GM12878 (cell line): ENCODE results near the gene CEP295NL. TPM values are rescaled to one million over a fixed set of nuclear protein-coding genes. Genes with fewer than 3 reads are reported as not detected.

Source experiments
- ATAC-seq: fragments of 200-7000 bp; cut with Tn5 transposase; 3 replicates; pipeline ENCODE4 v1.9.1; 2020; ENCODE audit warnings: mild to moderate bottlenecking, moderate library complexity
- BruUV-seq: library from RNA; stranded (reverse); fragments of 400-500 nt; replicated peaks from 2 replicates; lab custom pipeline; 2021; lab: Mats Ljungman, UMichigan
- CTCF ChIA-PET: fragments of 300-600 bp; sonication (Branson Sonifier 250); formaldehyde crosslinking; extraction: SDS; loops from one replicate; lab custom pipeline; 2021; ENCODE audit warnings: inconsistent platforms; lab: Yijun Ruan, JAX
- POLR2A ChIA-PET: fragments of 350-600 bp; formaldehyde crosslinking; extraction: SDS; loops from one replicate; lab custom pipeline; 2021; ENCODE audit warnings: inconsistent platforms; lab: Charles Lee
- RAD21 ChIA-PET: fragments of 300-600 bp; sonication (Branson Sonifier 250); formaldehyde crosslinking; loops from one replicate; lab custom pipeline; 2023; ENCODE audit warnings: antibody characterized with exemption; ENCODE audit not compliant: unreplicated experiment; lab: Charles Lee
- SMC1A ChIA-PET: fragments of 300-600 bp; sonication (Branson Sonifier 250); formaldehyde crosslinking; loops from one replicate; lab custom pipeline; 2023; ENCODE audit not compliant: unreplicated experiment, uncharacterized antibody; lab: Charles Lee
- DNase-seq: peaks from one replicate; pipeline ENCODE4 v3.0.0-alpha.2; 2011; ENCODE audit warnings: low read depth, low spot score
- FAIRE-seq: peaks from 3 replicates; lab custom pipeline; 2011; peaks lifted over from hg19 to GRCh38; lab: Jason Lieb, UNC
- H2AFZ ChIP-seq: 2 replicates; pipeline ENCODE4 v1.6.0; 2011; ENCODE audit warnings: low read depth, low read length, control low read depth; ENCODE audit not compliant: control insufficient read depth
- H3K27ac ChIP-seq: 2 replicates; pipeline ENCODE4 v1.5.1; 2011; ENCODE audit warnings: control low read depth; ENCODE audit not compliant: control insufficient read depth, insufficient read depth
- H3K27me3 ChIP-seq, 2 experiments: replicated peaks in 1 of 2; 2 replicates each; pipeline versions ENCODE4 v1.6.0 to v1.6.1; 2011; ENCODE audit warnings: low read length in 1 of 2; ENCODE audit not compliant: control insufficient read depth in 2 of 2, insufficient read depth in 2 of 2
- H3K36me3 ChIP-seq, 2 experiments: 2 replicates each; pipeline ENCODE4 v1.5.1; 2011; ENCODE audit warnings: low read length in 1 of 2; ENCODE audit not compliant: control insufficient read depth in 2 of 2, insufficient read depth in 2 of 2
- H3K4me1 ChIP-seq: 2 replicates; pipeline ENCODE4 v1.6.1; 2011; ENCODE audit warnings: mild to moderate bottlenecking, low read length, moderate library complexity, mixed read lengths; ENCODE audit not compliant: control insufficient read depth, insufficient read depth
- H3K4me2 ChIP-seq: 2 replicates; pipeline ENCODE4 v1.6.0; 2011; ENCODE audit warnings: control low read depth; ENCODE audit not compliant: control insufficient read depth, insufficient read depth
- H3K4me3 ChIP-seq: fragments of 200-600 bp; sonication (generic); 2 replicates; pipeline ENCODE4 v1.5.1; 2016
- H3K79me2 ChIP-seq: 2 replicates; pipeline ENCODE4 v1.6.0; 2011; ENCODE audit warnings: low read length; ENCODE audit not compliant: control insufficient read depth, insufficient read depth
- H3K9ac ChIP-seq: 2 replicates; pipeline ENCODE4 v1.8.0; 2011; ENCODE audit warnings: low read length, control low read depth, mixed read lengths; ENCODE audit not compliant: control insufficient read depth, insufficient read depth
- H3K9me3 ChIP-seq: replicated peaks from 3 replicates; pipeline ENCODE4 v1.5.1; 2011; ENCODE audit warnings: mild to moderate bottlenecking, low read length; ENCODE audit not compliant: control insufficient read depth, insufficient read depth
- H4K20me1 ChIP-seq: 2 replicates; pipeline ENCODE4 v1.6.0; 2011; ENCODE audit not compliant: control insufficient read depth, insufficient read depth
- BCL11A ChIP-seq: IDR thresholded peaks from 2 replicates; pipeline ENCODE4 v1.6.1; 2011; ENCODE audit warnings: low read depth, low read length
- BCL3 ChIP-seq: IDR thresholded peaks from 2 replicates; pipeline ENCODE4 v1.6.1; 2011; ENCODE audit warnings: borderline replicate concordance, low read depth, mild to moderate bottlenecking, moderate library complexity, low read length; ENCODE audit not compliant: insufficient read depth, poor library complexity, severe bottlenecking
- HSF1 ChIP-seq: fragments of 150-350 bp; IDR thresholded peaks from 2 replicates; pipeline ENCODE4 v1.6.1; 2014; ENCODE audit warnings: mild to moderate bottlenecking, low read depth, low read length
- JUND ChIP-seq: IDR thresholded peaks from 2 replicates; pipeline ENCODE4 v1.6.1; 2012; ENCODE audit warnings: low read depth, mild to moderate bottlenecking, low read length, improper control_type of control experiment, moderate library complexity
- NR2F1 ChIP-seq: fragments of 450-650 bp; conservative IDR thresholded peaks from 2 replicates; pipeline ENCODE4 v1.6.1; 2017; ENCODE audit warnings: mild to moderate bottlenecking
- RAD21 ChIP-seq: IDR thresholded peaks from 2 replicates; pipeline ENCODE4 v1.6.1; 2011; ENCODE audit warnings: mild to moderate bottlenecking, low read depth, low read length, moderate library complexity; ENCODE audit not compliant: insufficient read depth
- REST ChIP-seq: IDR thresholded peaks from 2 replicates; pipeline ENCODE4 v1.6.1; 2012; ENCODE audit warnings: mild to moderate bottlenecking, low read depth, low read length
- SP1 ChIP-seq: IDR thresholded peaks from one replicate; pipeline ENCODE4 v1.6.1; 2011; ENCODE audit warnings: low read depth, low read length
- STAT3 ChIP-seq: IDR thresholded peaks from 2 replicates; pipeline ENCODE4 v1.6.1; 2011; ENCODE audit warnings: low read depth, low read length, improper control_type of control experiment
- TCF12 ChIP-seq: IDR thresholded peaks from 2 replicates; pipeline ENCODE4 v1.6.1; 2011; ENCODE audit warnings: low read depth, mild to moderate bottlenecking, low read length
- ZNF217 ChIP-seq: fragments of 450-650 bp; IDR thresholded peaks from 2 replicates; pipeline ENCODE4 v1.6.1; 2017; ENCODE audit warnings: antibody characterized with exemption, mild to moderate bottlenecking
- ZNF24 ChIP-seq: fragments of 450-650 bp; IDR thresholded peaks from 2 replicates; pipeline ENCODE4 v1.6.1; 2017; ENCODE audit warnings: antibody characterized with exemption, mild to moderate bottlenecking
- ZNF687 ChIP-seq: fragments of 450-650 bp; IDR thresholded peaks from 2 replicates; pipeline ENCODE4 v1.6.1; 2017; ENCODE audit warnings: mild to moderate bottlenecking, moderate library complexity
- WGBS: methylation state at CpG from one replicate; pipeline ENCODE4 v1.1.6; 2016; ENCODE audit warnings: low lambda C conversion rate; ENCODE audit not compliant: insufficient replicate concordance, insufficient coverage; ENCODE audit errors: missing lambda C conversion rate; 5-methylcytosine and 5-hydroxymethylcytosine counted together
- in situ Hi-C: fragments of 300-500 bp; cut with MboI; formaldehyde crosslinking; loops from 9 replicates; pipeline ENCODE4 v1.14.3; 2018; ENCODE audit warnings: mixed read lengths
- intact Hi-C: fragments of 100-400 bp; cut with micrococcal nuclease; formaldehyde crosslinking; loops from one replicate; pipeline ENCODE4 v1.14.2; 2022; ENCODE audit not compliant: unreplicated experiment
- polyA plus RNA-seq, 11 experiments: library from polyadenylated mRNA; depleted of rRNA in 4 of 11; unstranded in 6 of 11; stranded (reverse) in 5 of 11; fragments of >200 nt; fragmentation: Nextera tagmentation in 4 of 11; fragmentation: Illumina TruSeq in 1 of 11; extraction: Ambion mirVana in 4 of 11; extraction: Trizol in 1 of 11; gene quantifications; 1 replicate in 1 of 11; 2 replicates in 10 of 11; pipeline versions ENCODE4 v1.2.1 to v1.2.3, GENCODE V29; 2011 to 2016; ENCODE audit warnings: inconsistent platforms in 2 of 11, missing spikeins in 2 of 11, low read depth in 1 of 11
- total RNA-seq, 4 experiments: library from RNA; depleted of rRNA in 3 of 4; stranded (reverse); fragments of >200 nt in 3 of 4; fragmentation: Illumina TruSeq in 1 of 4; extraction: Trizol in 1 of 4; gene quantifications; 2 replicates each; pipeline versions ENCODE4 v1.2.1 to v1.2.3, GENCODE V29; 2013 to 2021

The CEP295NL gene
- total and polyA plus RNA-seq, 10 of the 15 experiments (the other 5 are each of a cell fraction or from before 2014, with no cell fraction given) = not detected

- no peaks in the 10 kb centered on the region for H4K20me1 ChIP-seq
- no peak overlapping the region for H3K27ac ChIP-seq
- no TSS peak for BruUV-seq
- TF ChIP-seq HSF1 (no peak), BCL3 (no peak), SP1 (no peak), ZNF687 (no peak), JUND (no peak), RAD21 (no peak), REST (no peak), TCF12 (no peak), ZNF24 (no peak), BCL11A (no peak), ZNF217 (no peak), STAT3 (no peak), NR2F1 (no peak)
- TF ChIP-seq, all 136 proteins: peak for 0
- ATAC-seq = no peak
- FAIRE-seq = no peak
- Histone ChIP-seq H3K4me2 (no peak overlapping the region), H3K9me3 (no peaks in the 10 kb centered on the region), H3K4me1 (no peaks in the 10 kb centered on the region), H3K79me2 (no peaks in the 10 kb centered on the region), H2AFZ (no peak overlapping the region), H3K9ac (no peak overlapping the region), H3K27me3 (peaks cover 0 to 2% of the 10 kb centered on the region in 2 experiments; a peak in 1 of 4 replicates), H3K36me3 (no peaks in the 10 kb centered on the region), H3K4me3 (no peak overlapping the region)
- 13% methylated on average over 7 of the region's 7 CpGs for WGBS
- intact Hi-C loops (no loop called here), in situ Hi-C loops (no loop called here)
- ChIA-PET RAD21 (no interaction called here), POLR2A (interaction anchor here (0.7 kb wide), 2 partner anchors 34 to 174 kb away, joined by 3 to 4 read pairs; no protein-coding TSS in a partner anchor), SMC1A (no interaction called here), CTCF (interaction anchor here (0.6 to 0.9 kb wide), 2 partner anchors 10 to 96 kb away, joined by 3 to 4 read pairs; no protein-coding TSS in a partner anchor)
- DNase-seq = no peak
Measured at GRCh38 chr17:78876094-78876597, 26.9 kb downstream of the CEP295NL start.
